ENCODE data around the gene RABL6.
"Not testable (repeated sequence)": the region's sequence is repeated elsewhere in the genome, so short reads cannot be mapped to it uniquely, and the experiment has no call there.

RABL6 gene

GRCh38 chr9:136857166-136857565, 49.4 kb downstream of the RABL6 start:
- no peak for DNase-seq (ENCODE audit: low read depth)

- DNase-seq (ENCODE audit: low read depth): no peak
Measured at GRCh38 chr9:136857581-136858412, 50.0 kb downstream of the RABL6 start.

DNA sequence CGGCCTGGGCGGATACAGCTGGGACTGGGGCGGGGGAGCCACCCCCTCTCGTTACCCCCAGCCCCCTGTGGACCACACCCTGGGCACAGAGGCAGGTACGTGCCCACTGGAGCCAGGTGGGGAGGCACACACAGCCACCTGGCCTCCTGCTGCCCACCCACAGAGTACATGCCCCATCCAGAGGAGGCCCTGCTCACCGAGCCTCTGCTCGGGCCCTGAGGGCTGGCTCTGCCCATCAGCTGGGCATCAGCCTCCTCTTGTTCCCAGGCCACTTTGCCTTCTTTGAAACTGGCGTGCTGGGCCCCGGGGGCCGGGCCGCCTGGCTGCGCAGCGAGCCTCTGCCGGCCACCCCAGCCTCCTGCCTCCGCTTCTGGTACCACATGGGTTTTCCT, 50.7 kb downstream of the RABL6 start:
- no peak for DNase-seq (ENCODE audit: low read depth)

GRCh38 chr9:136858844-136859757, 51.4 kb downstream of the RABL6 start:
- DNase-seq (ENCODE audit: low read depth): no peak

DNA sequence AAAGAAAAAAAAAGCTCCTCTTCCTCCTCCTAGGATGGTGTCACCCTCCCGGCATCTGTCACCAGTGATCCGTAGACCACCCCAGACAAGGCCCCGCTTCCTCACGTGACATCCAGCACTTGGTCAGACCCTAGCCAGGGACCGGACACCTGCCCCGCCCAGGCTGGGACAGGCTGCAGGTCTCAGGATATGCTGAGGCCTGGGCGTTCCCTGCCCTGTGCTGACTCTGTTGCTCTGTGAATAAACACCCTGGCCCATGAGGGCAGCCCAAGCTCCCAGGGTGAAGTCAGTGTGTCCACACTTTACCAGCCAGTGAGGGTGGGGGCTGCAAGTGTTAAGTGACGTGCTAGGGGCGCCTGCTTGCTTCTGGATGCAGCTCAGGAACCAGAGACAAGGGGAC, 52.8 kb downstream of the RABL6 start:
- DNase-seq (ENCODE audit: low read depth): no peak

GRCh38 chr9:136860933-136861873, 53.5 kb downstream of the RABL6 start:
- no peak for DNase-seq (ENCODE audit: low read depth)

GRCh38 chr9:136861874-136862457, 54.2 kb downstream of the RABL6 start:
- no peak for DNase-seq (ENCODE audit: low read depth)

DNA sequence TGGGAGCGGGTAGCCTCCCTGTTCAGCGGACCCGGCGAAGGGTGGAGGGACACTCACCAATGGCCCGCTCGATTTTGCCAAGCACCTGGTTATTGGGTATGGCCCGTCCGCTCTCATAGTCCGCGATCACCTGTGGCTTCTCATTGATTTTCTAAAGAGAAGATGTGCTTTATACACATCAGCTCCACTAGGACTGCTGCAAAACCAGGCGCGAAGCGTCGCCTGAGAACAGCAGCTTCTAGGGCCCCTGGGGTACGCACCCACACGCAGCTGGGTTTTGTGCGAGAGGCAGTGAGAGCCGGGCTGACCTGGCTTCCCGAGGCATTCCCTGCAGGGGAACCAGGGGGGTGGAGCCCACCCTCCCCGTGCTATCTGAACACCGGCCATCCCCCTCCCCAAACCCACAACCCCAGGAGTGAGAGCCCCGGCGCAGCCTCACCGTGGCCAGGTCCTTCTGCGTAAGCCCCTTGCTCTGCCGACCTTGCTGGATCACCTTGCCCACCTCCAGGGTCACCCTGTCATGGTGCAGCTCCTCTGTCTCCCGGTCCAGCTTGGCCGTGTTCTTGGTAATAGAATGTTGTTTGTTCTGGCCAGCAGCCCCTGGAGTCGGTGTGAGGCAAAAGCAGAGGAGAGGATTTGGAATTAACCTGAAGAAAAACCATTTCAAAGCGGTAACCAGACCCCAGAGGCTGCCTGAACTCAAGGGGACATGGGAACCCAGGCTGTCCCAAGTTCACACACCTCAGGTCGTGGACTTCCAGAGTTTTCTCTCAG, 55.3 kb downstream of the RABL6 start:
- no peak for DNase-seq (ENCODE audit: low read depth)

GRCh38 chr9:136863623-136864273, 56.0 kb downstream of the RABL6 start:
- no peak for DNase-seq (ENCODE audit: low read depth)

DNA sequence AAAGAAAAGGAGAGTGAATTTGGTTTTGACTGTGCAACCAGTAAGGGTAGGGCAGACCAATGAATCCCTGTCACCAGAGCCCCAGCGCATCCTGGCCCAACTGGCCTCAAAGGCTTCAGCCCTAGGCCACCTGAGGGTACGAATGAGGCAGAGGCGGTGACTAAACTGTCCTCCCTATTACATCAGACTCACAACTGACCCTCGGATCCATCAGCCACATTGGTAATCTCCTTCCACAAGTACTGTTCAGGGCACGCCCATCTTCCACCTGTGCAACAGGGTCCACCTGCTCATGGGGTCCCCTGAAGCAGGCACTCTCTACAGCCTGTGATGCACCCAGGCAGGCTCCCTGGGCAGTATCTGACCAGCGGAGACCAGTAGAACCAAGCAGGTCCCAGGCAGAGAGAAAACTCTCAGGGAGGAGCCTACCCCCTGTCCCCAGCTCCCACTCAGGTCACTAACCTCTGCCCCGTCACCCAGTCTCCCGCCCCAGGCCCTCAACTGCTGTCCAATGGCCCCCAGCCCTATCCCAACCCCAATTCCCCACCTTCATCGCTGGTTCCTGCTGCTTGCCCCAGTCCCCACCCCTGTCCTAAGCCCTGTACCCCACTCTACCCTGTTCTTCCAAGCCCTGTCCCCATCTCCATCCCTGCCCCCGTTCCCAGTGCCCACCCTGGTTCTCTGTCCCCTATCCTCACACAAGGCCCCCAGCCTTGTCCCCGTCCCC, 57.5 kb downstream of the RABL6 start:
- DNase-seq (ENCODE audit: low read depth): no peak

- no peak for DNase-seq (ENCODE audit: low read depth)
Measured at GRCh38 chr9:136865768-136866103, 58.0 kb downstream of the RABL6 start.

- not testable (repeated sequence) for DNase-seq (ENCODE audit: low read depth)
Measured at GRCh38 chr9:136866898-136867421, 59.2 kb downstream of the RABL6 start.

DNA sequence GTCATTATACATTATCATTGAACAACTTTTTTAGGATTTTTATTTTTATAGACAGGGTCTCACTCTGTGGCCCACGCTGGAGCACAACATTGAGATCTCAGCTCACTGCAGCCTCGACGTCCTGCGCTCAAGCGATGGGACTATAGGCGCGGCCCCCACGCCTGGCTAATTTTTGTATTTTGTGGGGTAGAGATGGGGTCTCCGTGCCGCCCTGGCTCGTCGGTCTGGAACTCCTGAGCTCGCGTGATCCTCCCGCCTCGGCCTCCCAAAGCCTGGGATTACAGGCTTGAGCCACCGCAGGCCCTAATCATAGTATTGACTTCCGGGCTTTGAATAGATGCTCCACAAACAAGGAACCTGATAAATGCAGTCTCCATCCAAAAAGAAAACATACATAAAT, 59.7 kb downstream of the RABL6 start:
- DNase-seq (ENCODE audit: low read depth): no peak

- DNase-seq (ENCODE audit: low read depth): no peak
Measured at GRCh38 chr9:136867917-136868316, 60.2 kb downstream of the RABL6 start.

GRCh38 chr9:136868644-136869043, 60.9 kb downstream of the RABL6 start:
- no peak for DNase-seq (ENCODE audit: low read depth)

GRCh38 chr9:136869611-136870010, 61.9 kb downstream of the RABL6 start:
- DNase-seq (ENCODE audit: low read depth): not testable (repeated sequence)

DNA sequence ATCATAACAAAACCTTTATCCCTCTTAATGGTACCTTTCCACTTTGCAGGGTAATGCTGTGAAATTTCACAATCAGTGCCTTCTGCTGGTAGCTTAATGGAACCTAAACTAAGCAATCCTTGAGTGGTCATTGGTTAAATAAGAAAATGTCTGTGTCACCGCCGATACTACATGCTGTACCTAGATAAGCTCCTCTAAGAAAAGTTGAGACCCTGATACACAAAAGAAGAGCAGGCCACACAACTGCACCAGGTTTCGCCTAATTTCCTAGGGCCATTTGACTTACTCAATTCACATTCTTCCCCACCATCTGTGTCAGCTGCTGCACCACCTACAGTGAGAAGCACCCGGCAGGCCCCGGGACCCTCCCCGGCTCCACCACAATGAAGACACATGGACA, 67.4 kb downstream of the RABL6 start:
- no peak for DNase-seq (ENCODE audit: low read depth)

GRCh38 chr9:136876476-136876875, 68.7 kb downstream of the RABL6 start:
- DNase-seq (ENCODE audit: low read depth): no peak

DNA sequence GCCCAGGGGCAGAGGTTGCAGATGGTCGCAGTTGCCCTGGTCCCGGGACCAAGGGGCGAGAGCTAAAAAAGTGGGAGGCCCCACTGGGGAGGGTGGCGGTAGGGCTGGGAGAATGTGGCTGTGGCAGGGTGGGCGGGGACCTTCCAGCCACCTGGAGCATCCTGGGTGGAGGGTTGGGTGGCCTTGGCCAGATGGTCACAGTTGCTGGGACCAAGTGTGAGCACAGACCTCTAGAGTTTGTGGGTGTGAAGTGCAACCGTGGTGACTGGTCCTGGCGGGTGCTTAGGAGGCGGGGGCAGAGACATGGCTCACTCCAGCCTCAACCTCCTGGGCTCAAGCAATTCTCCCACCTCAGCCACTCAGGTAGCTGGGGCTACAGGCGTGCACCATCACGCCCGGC, 72.9 kb downstream of the RABL6 start:
- no peak for DNase-seq (ENCODE audit: low read depth)

Data from stimulated activated CD8-positive, alpha-beta memory T cell treated with anti-CD3 and anti-CD28 coated beads, Interleukin-12 subunit alpha, Interleukin-12 subunit beta, amount 100 ng/mL, for 4 hours (primary cell).